ENCODE measurements around the gene UBE2D3. TPM values are rescaled to one million over a fixed set of nuclear protein-coding genes. Genes with fewer than 3 reads are reported as not detected.
A peak's percentile ranks its signal among the peaks of the same experiment; 100 is the strongest.

Gene UBE2D3
- total and polyA plus RNA-seq, 8 donors: 143 to 398 (median 277) TPM

- Histone ChIP-seq H3K4me1 (peaks cover 0 to 7% (median 2%) of the 10 kb centered on the region in 4 donors), H3K27me3 (no peaks in the 10 kb centered on the region), H3K36me3 (peaks cover 0 to 49% (median 43%) of the 10 kb centered on the region in 4 donors), H3K27ac (no peak overlapping the region), H3K9me3 (no peaks in the 10 kb centered on the region), H3K4me3 (no peak overlapping the region)
- TF ChIP-seq CTCF (IDR thresholded peaks at IDR 0.05) (no peak), POLR2A (IDR thresholded peaks at IDR 0.05) (no peak), EP300 (IDR thresholded peaks at IDR 0.05) (no peak), POLR2AphosphoS5 (IDR thresholded peaks at IDR 0.05) (no peak)
- 84 to 91% (median 84%) methylated on average over 7 of the region's 7 CpGs for WGBS, 5 donors
- intact Hi-C loops (cut with DNase I; ENCODE audit: low total_unique reads): no loop called here
- no peak for DNase-seq
Observed at GRCh38 chr4:102791318-102791835, 36.0 kb downstream of the UBE2D3 start.

GRCh38 chr4:102789317-102789717 lies 38.0 kb downstream of the UBE2D3 start:
- no peak for TF ChIP-seq CTCF (IDR thresholded peaks at IDR 0.05)
- no peak for TF ChIP-seq POLR2AphosphoS5 (IDR thresholded peaks at IDR 0.05)
- TF ChIP-seq EP300 (IDR thresholded peaks at IDR 0.05): no peak
- no peak for TF ChIP-seq POLR2A (IDR thresholded peaks at IDR 0.05)
- 68 to 72% (median 71%) methylated on average over 3 of the region's 3 CpGs for WGBS, 5 donors
- H3K36me3 ChIP-seq: peaks cover 0 to 28% (median 22%) of the 10 kb centered on the region in 4 donors
- peak in 1 of 2 donors; percentile 12 for DNase-seq
- H3K27me3 ChIP-seq: no peaks in the 10 kb centered on the region
- H3K4me1 ChIP-seq: peaks cover 0 to 7% (median 2%) of the 10 kb centered on the region in 4 donors
- no peak overlapping the region for H3K27ac ChIP-seq
- no peaks in the 10 kb centered on the region for H3K9me3 ChIP-seq
- no peak overlapping the region for H3K4me3 ChIP-seq
- intact Hi-C loops (cut with DNase I; ENCODE audit: low total_unique reads): no loop called here

GRCh38 chr4:102787944-102788343 lies 39.4 kb downstream of the UBE2D3 start:
- Histone ChIP-seq H3K27me3 (no peaks in the 10 kb centered on the region), H3K9me3 (no peaks in the 10 kb centered on the region), H3K4me1 (peaks cover 0 to 7% (median 2%) of the 10 kb centered on the region in 4 donors), H3K36me3 (peaks cover 0 to 19% (median 13%) of the 10 kb centered on the region in 4 donors), H3K27ac (no peak overlapping the region), H3K4me3 (no peak overlapping the region)
- no peak for DNase-seq
- intact Hi-C loops (cut with DNase I; ENCODE audit: low total_unique reads): no loop called here
- 92 to 97% (median 95%) methylated on average over 3 of the region's 3 CpGs for WGBS, 5 donors
- TF ChIP-seq CTCF (IDR thresholded peaks at IDR 0.05) (no peak), EP300 (IDR thresholded peaks at IDR 0.05) (no peak), POLR2AphosphoS5 (IDR thresholded peaks at IDR 0.05) (no peak), POLR2A (IDR thresholded peaks at IDR 0.05) (no peak)

- no peak overlapping the region for H3K4me3 ChIP-seq
- H3K36me3 ChIP-seq: peaks cover 0 to 13% (median 9%) of the 10 kb centered on the region in 4 donors
- TF ChIP-seq EP300 (IDR thresholded peaks at IDR 0.05): no peak
- WGBS, 5 donors: 92 to 95% (median 94%) methylated on average over 7 of the region's 7 CpGs
- peaks cover 0 to 7% (median 2%) of the 10 kb centered on the region in 4 donors for H3K4me1 ChIP-seq
- intact Hi-C loops (cut with DNase I; ENCODE audit: low total_unique reads): no loop called here
- H3K9me3 ChIP-seq: no peaks in the 10 kb centered on the region
- DNase-seq: no peak
- H3K27me3 ChIP-seq: no peaks in the 10 kb centered on the region
- no peak overlapping the region for H3K27ac ChIP-seq
Observed at GRCh38 chr4:102787096-102787881, 40.1 kb downstream of the UBE2D3 start.

GRCh38 chr4:102786279-102786678 lies 41.1 kb downstream of the UBE2D3 start:
- Histone ChIP-seq H3K27ac (no peak overlapping the region), H3K4me3 (no peak overlapping the region), H3K4me1 (peaks cover 0 to 7% (median 2%) of the 10 kb centered on the region in 4 donors), H3K36me3 (peaks cover 0 to 3% (median 1%) of the 10 kb centered on the region in 4 donors), H3K9me3 (no peaks in the 10 kb centered on the region), H3K27me3 (no peaks in the 10 kb centered on the region)
- intact Hi-C loops (cut with DNase I; ENCODE audit: low total_unique reads): no loop called here
- 11 to 50% (median 33%) methylated on average over 1 of the region's 1 CpG for WGBS, 5 donors
- no peak for DNase-seq
- no peak for TF ChIP-seq POLR2A (IDR thresholded peaks at IDR 0.05)
- no peak for TF ChIP-seq EP300 (IDR thresholded peaks at IDR 0.05)
- TF ChIP-seq CTCF (IDR thresholded peaks at IDR 0.05): no peak
- no peak for TF ChIP-seq POLR2AphosphoS5 (IDR thresholded peaks at IDR 0.05)
